GM12892 (cell line): ENCODE measurements around the gene PGA3.

Experiments
- POLR2A ChIP-seq: IDR thresholded peaks from 2 replicates; pipeline ENCODE4 v1.6.1; 2011; ENCODE audit warnings: low read depth, low read length, control low read depth
- POLR2AphosphoS5 ChIP-seq: IDR thresholded peaks from 2 replicates; pipeline ENCODE4 v1.6.1; 2011; ENCODE audit warnings: low read depth, low read length, control low read depth
- TAF1 ChIP-seq: IDR thresholded peaks from 2 replicates; pipeline ENCODE4 v1.6.1; 2011; ENCODE audit warnings: low read depth, mild to moderate bottlenecking, control low read depth, low read length, borderline replicate concordance

GRCh38 chr11:61193596-61193995 is 9.7 kb upstream of the PGA3 start:
- TF ChIP-seq POLR2AphosphoS5 (no peak), POLR2A (no peak), TAF1 (no peak)
